Measurements from ENCODE around the gene KRT16. TPM values are rescaled to one million over a fixed set of nuclear protein-coding genes. Genes with fewer than 3 reads are reported as not detected.
"Not testable (repeated sequence)": the region's sequence is repeated elsewhere in the genome, so short reads cannot be mapped to it uniquely, and the experiment has no call there.

Gene KRT16
- polyA plus RNA-seq, 1 donor, result not detected

DNA sequence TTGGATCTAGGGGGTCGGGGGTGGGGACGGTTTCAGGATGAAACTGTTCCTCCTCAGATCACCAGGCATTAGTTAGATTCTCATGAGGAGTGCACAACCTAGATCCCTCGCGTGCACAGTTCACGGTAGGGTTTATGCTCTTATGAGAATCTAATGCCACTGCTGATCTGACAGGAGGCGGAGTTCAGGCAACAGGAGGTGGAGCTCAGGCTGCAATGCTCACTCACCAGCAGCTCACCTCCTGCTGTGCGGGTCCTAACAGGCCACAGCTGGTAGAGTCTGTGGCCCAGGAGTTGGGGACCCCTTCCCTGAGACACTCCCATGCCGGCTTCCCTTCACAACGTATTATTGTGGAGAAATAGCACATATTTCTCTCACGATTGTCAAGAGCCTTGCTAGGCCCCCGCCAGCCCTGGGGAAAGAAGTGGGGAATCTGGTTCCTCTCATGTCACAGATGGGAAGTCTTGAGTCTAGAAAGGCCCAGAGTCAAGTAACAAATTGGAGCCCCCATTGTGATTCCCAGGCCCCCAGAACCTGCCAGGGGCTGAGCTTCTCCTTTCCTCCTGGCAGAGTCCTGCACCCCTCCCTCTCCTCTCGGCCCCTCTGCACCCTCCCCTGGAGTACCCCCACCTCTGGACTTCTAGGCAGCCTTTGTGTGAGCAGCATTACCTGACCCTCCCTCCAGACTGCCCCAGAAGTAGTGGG, 19.8 kb downstream of the KRT16 start:
- peaks cover 19% of the 10 kb centered on the region for H3K27me3 ChIP-seq (ENCODE audit: control insufficient read depth, insufficient read depth, low read length)
- no peaks in the 10 kb centered on the region for H3K36me3 ChIP-seq (ENCODE audit: control insufficient read depth, insufficient read depth, low read length)
- no peak overlapping the region for H3K27ac ChIP-seq (ENCODE audit: low read length)
- DNase-seq, result no peak
- H3K9me3 ChIP-seq (ENCODE audit: control insufficient read depth, low read depth, low read length), result no peaks in the 10 kb centered on the region
- no peaks in the 10 kb centered on the region for H3K4me1 ChIP-seq (ENCODE audit: control insufficient read depth, insufficient read depth, low read length)
- WGBS (ENCODE audit: insufficient coverage, low lambda C conversion rate), result no CpG with 5 or more reads among the region's 12 CpGs
- no peak overlapping the region for H3K4me3 ChIP-seq (ENCODE audit: low read length)

- Histone ChIP-seq H3K4me3 (ENCODE audit: low read length) (no peak overlapping the region), H3K27ac (ENCODE audit: low read length) (no peak overlapping the region), H3K9me3 (ENCODE audit: control insufficient read depth, low read depth, low read length) (no peaks in the 10 kb centered on the region), H3K4me1 (ENCODE audit: control insufficient read depth, insufficient read depth, low read length) (no peaks in the 10 kb centered on the region), H3K27me3 (ENCODE audit: control insufficient read depth, insufficient read depth, low read length) (peaks cover 9% of the 10 kb centered on the region), H3K36me3 (ENCODE audit: control insufficient read depth, insufficient read depth, low read length) (no peaks in the 10 kb centered on the region)
- DNase-seq, result no peak
- WGBS (ENCODE audit: insufficient coverage, low lambda C conversion rate), result no CpG with 5 or more reads among the region's 3 CpGs
Measured at GRCh38 chr17:41589301-41589700, 23.3 kb downstream of the KRT16 start.

DNA sequence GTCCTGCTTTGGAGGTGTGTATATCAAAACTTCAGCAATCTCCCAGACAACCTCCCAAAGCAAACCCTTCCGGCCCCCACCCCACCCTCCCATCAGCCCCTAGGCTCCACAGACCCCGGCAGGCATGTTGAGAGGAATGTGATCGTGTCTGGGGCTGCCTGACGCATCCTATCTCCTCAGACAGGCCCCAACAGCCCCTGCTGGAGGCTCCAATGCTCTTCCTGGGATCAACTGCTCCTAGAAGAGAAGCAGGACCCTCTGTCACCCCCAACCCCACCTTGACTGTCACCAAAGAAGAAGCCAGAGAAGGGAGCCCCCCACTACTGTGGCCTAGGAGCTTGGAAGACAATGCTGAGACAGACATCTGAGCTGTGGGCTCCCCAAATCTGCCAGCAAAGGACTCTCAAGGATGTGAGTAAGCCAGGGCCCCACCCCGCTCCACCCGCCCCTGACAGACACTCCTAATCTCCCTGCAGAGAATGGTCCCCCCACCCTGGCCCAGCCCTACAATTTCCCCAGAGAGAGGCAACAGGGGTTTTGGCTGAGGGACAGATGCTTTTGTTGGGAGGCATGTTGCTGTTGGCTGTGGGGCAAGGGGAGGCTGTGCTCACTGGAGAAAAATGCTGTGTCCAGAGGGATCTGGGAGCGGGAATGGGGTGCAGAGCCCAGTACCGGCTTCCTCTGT, 24.3 kb downstream of the KRT16 start:
- Histone ChIP-seq H3K27me3 (ENCODE audit: control insufficient read depth, insufficient read depth, low read length) (peaks cover 7% of the 10 kb centered on the region), H3K4me3 (ENCODE audit: low read length) (no peak overlapping the region), H3K27ac (ENCODE audit: low read length) (no peak overlapping the region), H3K4me1 (ENCODE audit: control insufficient read depth, insufficient read depth, low read length) (no peaks in the 10 kb centered on the region), H3K36me3 (ENCODE audit: control insufficient read depth, insufficient read depth, low read length) (no peaks in the 10 kb centered on the region), H3K9me3 (ENCODE audit: control insufficient read depth, low read depth, low read length) (no peaks in the 10 kb centered on the region)
- WGBS (ENCODE audit: insufficient coverage, low lambda C conversion rate), result no CpG with 5 or more reads among the region's 8 CpGs
- DNase-seq, result no peak

- no peak within 1 kb of the TSS for H3K4me3 ChIP-seq (ENCODE audit: low read length)
- H3K27me3 ChIP-seq (ENCODE audit: control insufficient read depth, insufficient read depth, low read length), result peaks cover 7% of the 10 kb centered on the region
- H3K4me1 ChIP-seq (ENCODE audit: control insufficient read depth, insufficient read depth, low read length), result no peaks in the 10 kb centered on the region
- H3K36me3 ChIP-seq (ENCODE audit: control insufficient read depth, insufficient read depth, low read length), result no peaks in the 10 kb centered on the region
- no peak for DNase-seq
- WGBS (ENCODE audit: insufficient coverage, low lambda C conversion rate), result no CpG with 5 or more reads among the region's 15 CpGs
- no peaks in the 10 kb centered on the region for H3K9me3 ChIP-seq (ENCODE audit: control insufficient read depth, low read depth, low read length)
- no peak within 1 kb of the TSS for H3K27ac ChIP-seq (ENCODE audit: low read length)
Measured at GRCh38 chr17:41586863-41587495, 25.6 kb downstream of the KRT16 start, which contains the start of gene KRT14. Gene KRT14, minus strand, starts transcription at chr17:41586895. Its CDS starts 61 bp downstream, at chr17:41586834.

GRCh38 chr17:41585301-41586056, 27.1 kb downstream of the KRT16 start:
- no peak for DNase-seq
- H3K4me1 ChIP-seq (ENCODE audit: control insufficient read depth, insufficient read depth, low read length), result no peaks in the 10 kb centered on the region
- H3K27me3 ChIP-seq (ENCODE audit: control insufficient read depth, insufficient read depth, low read length), result peaks cover 11% of the 10 kb centered on the region
- no peak overlapping the region for H3K27ac ChIP-seq (ENCODE audit: low read length)
- WGBS (ENCODE audit: insufficient coverage, low lambda C conversion rate), result no CpG with 5 or more reads among the region's 5 CpGs
- H3K9me3 ChIP-seq (ENCODE audit: control insufficient read depth, low read depth, low read length), result no peaks in the 10 kb centered on the region
- H3K36me3 ChIP-seq (ENCODE audit: control insufficient read depth, insufficient read depth, low read length), result no peaks in the 10 kb centered on the region
- no peak overlapping the region for H3K4me3 ChIP-seq (ENCODE audit: low read length)

DNA sequence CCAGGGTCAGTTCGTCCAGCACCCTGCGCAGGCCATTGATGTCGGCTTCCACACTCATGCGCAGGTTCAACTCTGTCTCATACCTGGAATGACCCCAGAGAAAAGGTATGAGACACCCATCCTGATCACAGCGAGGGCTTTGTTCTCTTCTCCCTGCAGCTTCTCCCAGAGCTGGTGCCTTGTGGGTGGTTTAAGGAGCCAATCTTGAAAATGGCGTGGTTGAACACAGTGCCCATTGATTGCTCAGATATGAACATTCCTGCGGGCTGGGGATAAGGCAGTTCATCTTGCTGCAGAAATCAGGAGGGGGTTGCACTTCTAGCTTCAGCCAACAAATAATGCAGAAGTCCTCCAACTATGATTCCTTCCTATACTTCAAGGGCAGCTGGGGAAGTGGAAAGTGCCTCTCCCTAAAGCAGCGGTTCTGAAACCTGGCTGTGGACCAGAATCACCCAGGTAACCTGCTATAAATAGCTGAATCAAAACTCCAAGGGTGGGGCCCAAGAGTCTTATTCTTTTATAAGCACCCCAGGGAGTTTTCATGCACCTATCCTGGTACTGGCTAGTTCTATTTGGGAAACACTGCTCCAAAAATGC, 28.1 kb downstream of the KRT16 start:
- H3K4me3 ChIP-seq (ENCODE audit: low read length); DNase-seq; H3K27me3 ChIP-seq (ENCODE audit: control insufficient read depth, insufficient read depth, low read length); H3K4me1 ChIP-seq (ENCODE audit: control insufficient read depth, insufficient read depth, low read length); H3K27ac ChIP-seq (ENCODE audit: low read length); H3K9me3 ChIP-seq (ENCODE audit: control insufficient read depth, low read depth, low read length); H3K36me3 ChIP-seq (ENCODE audit: control insufficient read depth, insufficient read depth, low read length): not testable (repeated sequence)
- WGBS (ENCODE audit: insufficient coverage, low lambda C conversion rate), result no CpG with 5 or more reads among the region's 8 CpGs

DNA sequence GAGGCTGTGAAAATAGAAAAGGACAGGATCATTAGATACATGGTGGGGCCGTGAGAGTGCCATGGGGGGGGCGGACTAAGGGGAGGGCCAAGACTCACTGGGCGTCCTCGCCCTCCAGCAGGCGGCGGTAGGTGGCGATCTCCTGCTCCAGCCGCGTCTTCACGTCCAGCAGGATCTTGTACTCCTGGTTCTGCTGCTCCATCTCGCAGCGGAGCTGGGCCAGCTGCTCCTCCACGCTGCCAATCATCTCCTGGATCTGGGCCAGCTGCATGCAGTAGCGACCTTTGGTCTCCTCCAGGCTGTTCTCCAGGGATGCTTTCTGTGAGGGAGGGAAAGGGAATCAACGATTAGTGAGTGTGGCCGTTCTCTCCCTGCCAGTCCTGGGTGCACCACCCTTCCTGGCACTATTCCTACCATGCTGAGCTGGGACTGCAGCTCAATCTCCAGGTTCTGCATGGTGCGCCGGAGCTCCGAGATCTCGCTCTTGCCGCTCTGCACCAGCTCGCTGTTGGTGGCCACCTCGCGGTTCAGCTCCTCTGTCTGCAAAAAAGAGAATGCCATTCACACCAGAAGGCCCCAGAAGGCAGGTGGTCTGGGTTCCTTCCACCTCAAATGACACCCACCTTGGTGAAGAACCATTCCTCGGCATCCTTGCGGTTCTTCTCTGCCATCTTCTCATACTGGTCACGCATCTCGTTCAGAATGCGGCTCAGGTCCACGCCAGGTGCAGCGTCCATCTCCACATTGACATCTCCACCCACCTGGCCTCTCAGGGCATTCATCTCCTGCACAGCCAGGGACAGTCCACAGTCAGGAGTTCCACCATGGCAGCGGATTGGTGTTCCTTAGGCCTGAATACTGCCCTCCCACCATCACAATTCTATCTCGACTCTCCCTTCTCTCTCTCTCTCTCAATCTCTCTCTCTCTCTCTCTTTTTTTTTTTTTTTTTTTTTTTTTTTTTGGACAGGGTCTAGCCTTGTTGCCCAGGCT, 29.1 kb downstream of the KRT16 start:
- no peak overlapping the region for H3K27ac ChIP-seq (ENCODE audit: low read length)
- H3K4me3 ChIP-seq (ENCODE audit: low read length), result no peak overlapping the region
- WGBS (ENCODE audit: insufficient coverage, low lambda C conversion rate), result no CpG with 5 or more reads among the region's 33 CpGs
- H3K9me3 ChIP-seq (ENCODE audit: control insufficient read depth, low read depth, low read length), result no peaks in the 10 kb centered on the region
- peaks cover 8% of the 10 kb centered on the region for H3K27me3 ChIP-seq (ENCODE audit: control insufficient read depth, insufficient read depth, low read length)
- no peaks in the 10 kb centered on the region for H3K4me1 ChIP-seq (ENCODE audit: control insufficient read depth, insufficient read depth, low read length)
- no peak for DNase-seq
- no peaks in the 10 kb centered on the region for H3K36me3 ChIP-seq (ENCODE audit: control insufficient read depth, insufficient read depth, low read length)

DNA sequence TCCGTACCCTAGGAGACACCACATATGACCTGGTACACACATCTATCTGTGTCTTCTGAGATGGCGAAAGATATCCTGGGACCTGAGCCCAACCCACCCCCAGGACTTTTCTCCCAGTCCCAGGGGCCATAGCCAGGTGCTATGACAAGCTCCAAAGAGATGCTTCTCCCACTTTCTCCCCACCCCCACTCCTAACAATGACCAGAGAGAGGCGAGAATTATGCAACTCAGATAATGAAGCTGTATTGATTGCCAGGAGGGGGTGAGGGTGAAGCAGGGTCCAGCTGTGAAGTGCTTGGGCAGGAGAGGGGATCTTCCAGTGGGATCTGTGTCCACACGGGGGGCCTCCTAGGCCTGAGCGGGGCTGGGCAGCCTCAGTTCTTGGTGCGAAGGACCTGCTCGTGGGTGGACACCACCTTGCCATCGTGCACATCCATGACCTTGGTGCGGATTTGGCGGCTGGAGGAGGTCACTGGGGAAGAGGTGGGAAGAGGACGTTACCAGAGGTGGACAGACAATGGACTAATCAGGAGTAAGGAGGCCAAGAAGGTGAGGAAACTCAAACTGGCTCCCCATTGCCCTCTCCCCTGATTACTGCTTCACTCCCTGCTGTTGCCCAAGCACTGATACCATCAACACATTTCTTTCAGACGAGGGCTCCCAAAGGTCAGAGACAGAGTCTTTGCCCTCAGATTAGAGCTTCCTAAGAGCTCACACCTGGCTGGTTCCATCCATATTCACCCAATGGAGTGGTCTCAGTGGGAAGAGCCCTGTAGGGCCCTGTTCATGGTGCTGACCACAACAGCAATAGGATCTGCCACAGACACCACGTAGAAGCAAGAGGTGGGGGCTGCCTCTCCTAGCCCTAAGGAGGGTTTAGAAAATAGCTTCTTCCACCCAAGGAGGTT, 30.3 kb downstream of the KRT16 start:
- not testable (repeated sequence) for H3K27me3 ChIP-seq (ENCODE audit: control insufficient read depth, insufficient read depth, low read length); H3K9me3 ChIP-seq (ENCODE audit: control insufficient read depth, low read depth, low read length); H3K27ac ChIP-seq (ENCODE audit: low read length); DNase-seq; H3K4me3 ChIP-seq (ENCODE audit: low read length); H3K36me3 ChIP-seq (ENCODE audit: control insufficient read depth, insufficient read depth, low read length); H3K4me1 ChIP-seq (ENCODE audit: control insufficient read depth, insufficient read depth, low read length)
- no CpG with 5 or more reads among the region's 13 CpGs for WGBS (ENCODE audit: insufficient coverage, low lambda C conversion rate)
